Measurements from ENCODE around the gene GCHFR.

- TF ChIP-seq CTCF (IDR thresholded peaks at IDR 0.05; ENCODE audit: insufficient read depth, low read length) (no peak), POLR2AphosphoS5 (IDR thresholded peaks at IDR 0.05; ENCODE audit: low read depth) (no peak)
- TF ChIP-seq, protein P1, sequence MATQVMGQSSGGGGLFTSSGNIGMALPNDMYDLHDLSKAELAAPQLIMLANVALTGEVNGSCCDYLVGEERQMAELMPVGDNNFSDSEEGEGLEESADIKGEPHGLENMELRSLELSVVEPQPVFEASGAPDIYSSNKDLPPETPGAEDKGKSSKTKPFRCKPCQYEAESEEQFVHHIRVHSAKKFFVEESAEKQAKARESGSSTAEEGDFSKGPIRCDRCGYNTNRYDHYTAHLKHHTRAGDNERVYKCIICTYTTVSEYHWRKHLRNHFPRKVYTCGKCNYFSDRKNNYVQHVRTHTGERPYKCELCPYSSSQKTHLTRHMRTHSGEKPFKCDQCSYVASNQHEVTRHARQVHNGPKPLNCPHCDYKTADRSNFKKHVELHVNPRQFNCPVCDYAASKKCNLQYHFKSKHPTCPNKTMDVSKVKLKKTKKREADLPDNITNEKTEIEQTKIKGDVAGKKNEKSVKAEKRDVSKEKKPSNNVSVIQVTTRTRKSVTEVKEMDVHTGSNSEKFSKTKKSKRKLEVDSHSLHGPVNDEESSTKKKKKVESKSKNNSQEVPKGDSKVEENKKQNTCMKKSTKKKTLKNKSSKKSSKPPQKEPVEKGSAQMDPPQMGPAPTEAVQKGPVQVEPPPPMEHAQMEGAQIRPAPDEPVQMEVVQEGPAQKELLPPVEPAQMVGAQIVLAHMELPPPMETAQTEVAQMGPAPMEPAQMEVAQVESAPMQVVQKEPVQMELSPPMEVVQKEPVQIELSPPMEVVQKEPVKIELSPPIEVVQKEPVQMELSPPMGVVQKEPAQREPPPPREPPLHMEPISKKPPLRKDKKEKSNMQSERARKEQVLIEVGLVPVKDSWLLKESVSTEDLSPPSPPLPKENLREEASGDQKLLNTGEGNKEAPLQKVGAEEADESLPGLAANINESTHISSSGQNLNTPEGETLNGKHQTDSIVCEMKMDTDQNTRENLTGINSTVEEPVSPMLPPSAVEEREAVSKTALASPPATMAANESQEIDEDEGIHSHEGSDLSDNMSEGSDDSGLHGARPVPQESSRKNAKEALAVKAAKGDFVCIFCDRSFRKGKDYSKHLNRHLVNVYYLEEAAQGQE (IDR thresholded peaks at IDR 0.05; ENCODE audit: insufficient replicate concordance, low read depth): no peak
Measured at GRCh38 chr15:40803688-40804087, 39.8 kb downstream of the GCHFR start.

Data from HL-60 (cell line).